OCI-LY3 (cell line): ENCODE results near the gene DCC.

Experiments used
- CTCF ChIP-seq: fragments of 200-600, 300-600 bp; sonication (generic); IDR thresholded peaks from 2 replicates; pipeline ENCODE4 v1.5.1; 2014; ENCODE audit warnings: antibody characterized with exemption, low read length, low read depth
- EZH2phosphoT487 ChIP-seq: fragments of 200-600 bp; shearing (Covaris generic); IDR thresholded peaks from 2 replicates; pipeline ENCODE4 v1.6.1; 2018; ENCODE audit warnings: antibody characterized with exemption, mixed run types, low read depth

- TF ChIP-seq EZH2phosphoT487, result no peak
- no peak for TF ChIP-seq CTCF
These were observed 639.9 kb downstream of the DCC start for GRCh38 chr18:52979892-52980291.
